GM23248 (cell line): ENCODE data around the gene SUB1. TPM values are rescaled to one million over a fixed set of nuclear protein-coding genes. Genes with fewer than 3 reads are reported as not detected.
A peak's percentile ranks its signal among the peaks of the same experiment; 100 is the strongest.

Experiments
- DNase-seq: peaks from one replicate; pipeline ENCODE4 v3.0.0-alpha.2; 2015
- H2AFZ ChIP-seq: fragments of 200-600 bp; sonication (generic); 2 replicates; pipeline ENCODE4 v1.6.1; 2016; ENCODE audit warnings: antibody characterized with exemption
- H3F3A ChIP-seq: fragments of 200-600 bp; sonication (generic); 2 replicates; pipeline ENCODE4 v1.6.1; 2016; ENCODE audit warnings: mild to moderate bottlenecking, antibody characterized with exemption, mixed run types; ENCODE audit not compliant: insufficient read depth
- H3K27ac ChIP-seq: fragments of 200-600 bp; sonication (generic); 2 replicates; pipeline ENCODE4 v1.5.1; 2016; ENCODE audit warnings: mild to moderate bottlenecking
- H3K27me3 ChIP-seq: fragments of 200-600 bp; sonication (generic); replicated peaks from 2 replicates; pipeline ENCODE4 v1.6.1; 2016; ENCODE audit warnings: mild to moderate bottlenecking; ENCODE audit not compliant: insufficient read depth
- H3K36me3 ChIP-seq: fragments of 200-600 bp; sonication (generic); 2 replicates; pipeline ENCODE4 v1.6.1; 2016; ENCODE audit warnings: low read depth, mild to moderate bottlenecking
- H3K4me1 ChIP-seq: fragments of 200-600 bp; sonication (generic); 2 replicates; pipeline ENCODE4 v1.6.1; 2016; ENCODE audit warnings: mild to moderate bottlenecking; ENCODE audit not compliant: insufficient read depth
- H3K4me2 ChIP-seq: fragments of 200-600 bp; sonication (generic); one replicate; pipeline ENCODE4 v1.6.1; 2016; ENCODE audit warnings: mild to moderate bottlenecking; ENCODE audit not compliant: unreplicated experiment
- H3K4me3 ChIP-seq: fragments of 200-600 bp; sonication (generic); 2 replicates; pipeline ENCODE4 v1.5.1; 2016; ENCODE audit warnings: mild to moderate bottlenecking
- H3K79me2 ChIP-seq: fragments of 200-600 bp; sonication (generic); 2 replicates; pipeline ENCODE4 v1.6.1; 2016; ENCODE audit warnings: mild to moderate bottlenecking; ENCODE audit not compliant: insufficient read depth
- H3K9ac ChIP-seq: fragments of 200-600 bp; sonication (generic); 2 replicates; pipeline ENCODE4 v1.6.1; 2016; ENCODE audit warnings: mild to moderate bottlenecking
- H3K9me2 ChIP-seq: fragments of 200-600 bp; sonication (generic); 2 replicates; pipeline ENCODE4 v1.6.1; 2016; ENCODE audit warnings: mixed run types, mild to moderate bottlenecking, moderate library complexity; ENCODE audit not compliant: insufficient read depth
- H3K9me3 ChIP-seq: fragments of 200-600 bp; sonication (generic); one replicate; pipeline ENCODE4 v1.6.1; 2017; ENCODE audit warnings: low read depth
- H4K20me1 ChIP-seq: fragments of 200-600 bp; sonication (generic); 2 replicates; pipeline ENCODE4 v1.6.0; 2016; ENCODE audit not compliant: insufficient read depth
- EZH2 ChIP-seq: fragments of 200-600 bp; sonication (generic); IDR thresholded peaks from 2 replicates; pipeline ENCODE4 v1.6.1; 2018; ENCODE audit warnings: antibody characterized with exemption, mild to moderate bottlenecking; ENCODE audit not compliant: insufficient read depth, poor library complexity, severe bottlenecking
- EZH2phosphoT487 ChIP-seq: fragments of 200-600 bp; sonication (generic); IDR thresholded peaks from 2 replicates; pipeline ENCODE4 v1.6.1; 2018; ENCODE audit warnings: antibody characterized with exemption, moderate library complexity, mild to moderate bottlenecking, low read depth; ENCODE audit not compliant: insufficient read depth
- WGBS, 2 experiments: methylation state at CpG; one replicate each; pipeline ENCODE4 v1.1.6; 2015 to 2017; ENCODE audit warnings: low lambda C conversion rate in 2 of 2, low coverage in 1 of 2; ENCODE audit errors: missing lambda C conversion rate in 2 of 2; 5-methylcytosine and 5-hydroxymethylcytosine counted together
- in situ Hi-C: fragments of 300-500 bp; cut with MboI; formaldehyde crosslinking; loops from 2 replicates; pipeline ENCODE4 v1.15.0; 2020
- polyA plus RNA-seq: library from polyadenylated mRNA; unstranded; fragments of >200 nt; fragmentation: Nextera tagmentation; extraction: Ambion mirVana; gene quantifications from 2 replicates; pipeline ENCODE4 v1.2.1, GENCODE V29; 2016
- total RNA-seq: library from RNA; depleted of rRNA; stranded (reverse); fragments of >200 nt; shearing (Covaris generic); gene quantifications from 2 replicates; pipeline ENCODE4 v1.2.3, GENCODE V29; 2014

SUB1 gene
- total and polyA plus RNA-seq, 2 experiments from 2014 or later: 350 to 489 TPM

DNA sequence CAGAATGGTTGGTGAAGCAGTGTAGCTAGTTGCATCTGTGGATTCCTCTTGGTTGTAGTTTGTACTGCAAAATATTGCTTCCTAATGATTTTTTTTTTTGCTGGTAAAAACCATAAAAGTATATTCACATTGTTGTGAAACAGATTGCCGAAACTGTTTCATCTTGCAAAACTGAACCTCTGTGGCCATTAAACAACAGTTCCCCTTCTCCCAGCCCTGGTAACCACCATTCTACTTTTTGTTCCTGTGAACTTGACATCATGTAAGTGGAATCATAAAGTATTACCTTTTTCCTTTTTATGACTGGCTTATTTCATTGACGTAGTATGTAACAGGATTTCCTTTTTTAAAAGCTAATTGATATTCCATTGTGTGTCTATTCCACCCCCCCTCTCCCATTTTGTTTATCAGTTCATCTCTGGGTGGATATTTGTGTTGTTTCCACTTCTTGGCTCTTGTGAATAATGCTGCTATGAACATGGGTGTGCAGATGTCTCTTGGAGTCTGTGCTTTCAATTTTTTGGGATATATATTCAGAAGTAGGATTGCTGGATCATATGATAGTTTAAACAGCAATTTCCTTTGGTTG is 11.8 kb downstream of the SUB1 start:
- Histone ChIP-seq H3K27ac (no peak overlapping the region), H3K9ac (no peak overlapping the region), H3K9me3 (no peaks in the 10 kb centered on the region), H3F3A (peaks cover 58% of the 10 kb centered on the region), H3K4me3 (no peak overlapping the region), H3K4me2 (no peak overlapping the region), H3K9me2 (no peaks in the 10 kb centered on the region), H3K4me1 (peaks cover 51% of the 10 kb centered on the region), H3K79me2 (peaks cover 88% of the 10 kb centered on the region), H3K36me3 (peaks cover 79% of the 10 kb centered on the region), H3K27me3 (no peaks in the 10 kb centered on the region), H4K20me1 (peaks cover 9% of the 10 kb centered on the region; the same call in 1 of the 2 replicates), H2AFZ (no peak overlapping the region)
- DNase-seq: no peak
- TF ChIP-seq EZH2 (no peak), EZH2phosphoT487 (no peak)
- in situ Hi-C loops: no loop called here
- 47 to 49% methylated on average over 2 of the region's 2 CpGs for WGBS, 2 experiments

DNA sequence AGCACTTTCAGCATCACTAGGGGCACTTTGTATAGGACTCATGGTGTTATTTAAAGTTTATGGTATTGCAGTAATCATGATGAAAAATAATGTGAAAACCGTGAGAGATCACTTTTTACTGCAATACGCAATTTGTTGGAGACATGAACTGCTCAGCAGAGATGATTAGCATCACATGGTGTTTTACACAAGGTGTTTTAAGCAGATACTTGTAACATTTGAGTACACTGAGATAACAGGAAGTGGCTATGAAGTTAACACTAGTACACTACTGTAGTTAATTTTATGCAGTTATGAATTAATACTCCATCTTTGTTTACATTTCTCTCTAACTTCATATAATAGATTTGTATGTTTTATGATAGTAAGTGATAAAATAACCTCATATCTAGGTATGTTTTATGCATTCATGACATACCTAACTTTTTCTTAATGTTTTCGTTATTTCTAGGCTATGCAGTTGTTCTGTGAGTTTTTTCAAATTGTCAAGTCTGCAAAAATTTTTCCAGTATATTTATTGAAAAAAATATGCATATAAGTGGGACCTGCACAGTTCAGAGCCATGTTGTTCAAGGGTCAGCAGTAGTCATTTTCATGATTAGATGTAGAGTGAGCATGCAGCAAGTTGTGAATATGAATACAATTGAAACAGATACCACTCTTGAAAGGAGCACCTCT is 13.0 kb downstream of the SUB1 start:
- in situ Hi-C loops: no loop called here
- WGBS, 2 experiments: 80 to 82% methylated on average over 3 of the region's 3 CpGs
- H3K36me3 ChIP-seq: peaks cover 71% of the 10 kb centered on the region

GRCh38 chr5:32598997-32599549 is 13.7 kb downstream of the SUB1 start:
- H3K9ac ChIP-seq: no peak overlapping the region
- H3K4me1 ChIP-seq: peaks cover 51% of the 10 kb centered on the region
- 0 out of 2 replicates have a peak, but pooled peaks cover 4% of the 10 kb centered on the region for H4K20me1 ChIP-seq
- DNase-seq: no peak
- H3F3A ChIP-seq: peaks cover 58% of the 10 kb centered on the region
- in situ Hi-C loops: no loop called here
- peaks cover 88% of the 10 kb centered on the region for H3K79me2 ChIP-seq
- H3K4me2 ChIP-seq: peak overlapping the region; percentile 74
- H3K9me2 ChIP-seq: no peaks in the 10 kb centered on the region
- H3K27me3 ChIP-seq: no peaks in the 10 kb centered on the region
- H3K27ac ChIP-seq: peak overlapping the region; percentile 49
- no peaks in the 10 kb centered on the region for H3K9me3 ChIP-seq
- H3K4me3 ChIP-seq: no peak overlapping the region
- H3K36me3 ChIP-seq: peaks cover 71% of the 10 kb centered on the region
- TF ChIP-seq EZH2 (no peak), EZH2phosphoT487 (no peak)
- WGBS, 2 experiments: 31% methylated on average over 3 of the region's 3 CpGs
- H2AFZ ChIP-seq: no peak overlapping the region

More for the DNA sequence above, 13.0 kb downstream of the SUB1 start:
- Histone ChIP-seq H3K79me2 (peaks cover 88% of the 10 kb centered on the region), H3K9me3 (no peaks in the 10 kb centered on the region), H3K9ac (no peak overlapping the region), H3K27me3 (no peaks in the 10 kb centered on the region), H3K27ac (no peak overlapping the region), H3K4me1 (peaks cover 51% of the 10 kb centered on the region), H3K4me3 (no peak overlapping the region), H3K4me2 (peak overlapping the region; percentile 74), H3F3A (peaks cover 58% of the 10 kb centered on the region), H2AFZ (no peak overlapping the region), H3K9me2 (no peaks in the 10 kb centered on the region), H4K20me1 (0 out of 2 replicates have a peak, but pooled peaks cover 4% of the 10 kb centered on the region)
- TF ChIP-seq EZH2phosphoT487: no peak
- TF ChIP-seq EZH2: no peak
- DNase-seq: no peak

GRCh38 chr5:32600054-32600622 is 14.8 kb downstream of the SUB1 start:
- H3K9me3 ChIP-seq: no peaks in the 10 kb centered on the region
- peak overlapping the region; percentile 74 for H3K4me2 ChIP-seq
- peaks cover 78% of the 10 kb centered on the region for H3K79me2 ChIP-seq
- H3K27me3 ChIP-seq: no peaks in the 10 kb centered on the region
- 1 to 3% methylated on average over 4 of the region's 4 CpGs for whole genome bisulfite sequencing, 2 experiments
- TF ChIP-seq EZH2 (no peak), EZH2phosphoT487 (no peak)
- H4K20me1 ChIP-seq: 0 out of 2 replicates have a peak, but pooled peaks cover 4% of the 10 kb centered on the region
- peaks cover 63% of the 10 kb centered on the region for H3K36me3 ChIP-seq
- in situ Hi-C loops: loop anchor here (25.0 kb wide), 1 partner anchor 363 kb away; no protein-coding TSS in a partner anchor
- peak overlapping the region; percentile 6; the same call in 1 of the 2 replicates for H3K9ac ChIP-seq
- no peaks in the 10 kb centered on the region for H3K9me2 ChIP-seq
- DNase-seq: peak; percentile 87
- H3K4me3 ChIP-seq: peak overlapping the region; percentile 15
- H3K27ac ChIP-seq: peak overlapping the region; percentile 49
- peaks cover 56% of the 10 kb centered on the region for H3F3A ChIP-seq
- H3K4me1 ChIP-seq: peaks cover 47% of the 10 kb centered on the region
- H2AFZ ChIP-seq: no peak overlapping the region
